ENCODE measurements around the gene ACIN1.

GRCh38 chr14:23120541-23121251 lies 25.8 kb upstream of the ACIN1 start:
- peak; percentile 100 for TF ChIP-seq CTCF (conservative IDR thresholded peaks at IDR 0.05 in 1 of 2, IDR thresholded peaks at IDR 0.05 in 1 of 2; ENCODE audit: low read depth in 1 of 2, low read length in 2 of 2)
- no peak for TF ChIP-seq EZH2 (IDR thresholded peaks at IDR 0.05; ENCODE audit: low read length, missing control alignments)

Measured in fibroblast of lung (primary cell).